ENCODE measurements around the gene HARBI1.

Gene HARBI1

GRCh38 chr11:46617134-46617971, at the start of gene HARBI1, which contains the start of gene ATG13:
Gene HARBI1 (minus strand): TSS chr11:46617227. CDS start chr11:46616237, 990 bp downstream.
Gene ATG13 (plus strand): TSS chr11:46617553. CDS start chr11:46644292, 26,739 bp downstream.
- peak; percentile 95 to 97 for DNase-seq
- TF ChIP-seq GATA1 (IDR thresholded peaks at IDR 0.05; ENCODE audit: low read depth, low read length) (no peak), POLR2A (IDR thresholded peaks at IDR 0.05; ENCODE audit: low read length) (peak; percentile 80)

- DNase-seq: no peak
- no peak for TF ChIP-seq GATA1 (IDR thresholded peaks at IDR 0.05; ENCODE audit: low read depth, low read length)
- no peak for TF ChIP-seq POLR2A (IDR thresholded peaks at IDR 0.05; ENCODE audit: low read length)
These were observed 49.5 kb upstream of the HARBI1 start for GRCh38 chr11:46666516-46666915.

GRCh38 chr11:46665356-46665755, 48.3 kb upstream of the HARBI1 start:
- no peak for DNase-seq
- TF ChIP-seq POLR2A (IDR thresholded peaks at IDR 0.05; ENCODE audit: low read length): no peak
- no peak for TF ChIP-seq GATA1 (IDR thresholded peaks at IDR 0.05; ENCODE audit: low read depth, low read length)

GRCh38 chr11:46664612-46665011, 47.6 kb upstream of the HARBI1 start:
- peak; percentile 61 to 66 for DNase-seq
- TF ChIP-seq GATA1 (IDR thresholded peaks at IDR 0.05; ENCODE audit: low read depth, low read length) (no peak), POLR2A (IDR thresholded peaks at IDR 0.05; ENCODE audit: low read length) (no peak)

- no peak for DNase-seq
- TF ChIP-seq POLR2A (IDR thresholded peaks at IDR 0.05; ENCODE audit: low read length) (no peak), GATA1 (IDR thresholded peaks at IDR 0.05; ENCODE audit: low read depth, low read length) (no peak)
These were observed 46.4 kb upstream of the HARBI1 start for GRCh38 chr11:46663277-46663940.

- peak; percentile 47 to 80 for DNase-seq
- TF ChIP-seq POLR2A (IDR thresholded peaks at IDR 0.05; ENCODE audit: low read length) (no peak), GATA1 (IDR thresholded peaks at IDR 0.05; ENCODE audit: low read depth, low read length) (no peak)
These were observed 45.3 kb upstream of the HARBI1 start for GRCh38 chr11:46662366-46662765.

- no peak for DNase-seq
- TF ChIP-seq GATA1 (IDR thresholded peaks at IDR 0.05; ENCODE audit: low read depth, low read length) (no peak), POLR2A (IDR thresholded peaks at IDR 0.05; ENCODE audit: low read length) (no peak)
These were observed 44.8 kb upstream of the HARBI1 start for GRCh38 chr11:46661836-46662235.

GRCh38 chr11:46659908-46660307, 42.9 kb upstream of the HARBI1 start:
- TF ChIP-seq POLR2A (IDR thresholded peaks at IDR 0.05; ENCODE audit: low read length): no peak
- no peak for TF ChIP-seq GATA1 (IDR thresholded peaks at IDR 0.05; ENCODE audit: low read depth, low read length)
- no peak for DNase-seq

GRCh38 chr11:46658259-46658658, 41.2 kb upstream of the HARBI1 start:
- TF ChIP-seq POLR2A (IDR thresholded peaks at IDR 0.05; ENCODE audit: low read length) (no peak), GATA1 (IDR thresholded peaks at IDR 0.05; ENCODE audit: low read depth, low read length) (no peak)
- DNase-seq: no peak

GRCh38 chr11:46657186-46657585, 40.2 kb upstream of the HARBI1 start:
- DNase-seq: no peak
- no peak for TF ChIP-seq GATA1 (IDR thresholded peaks at IDR 0.05; ENCODE audit: low read depth, low read length)

GRCh38 chr11:46655631-46656030, 38.6 kb upstream of the HARBI1 start:
- DNase-seq: no peak
- no peak for TF ChIP-seq POLR2A (IDR thresholded peaks at IDR 0.05; ENCODE audit: low read length)
- no peak for TF ChIP-seq GATA1 (IDR thresholded peaks at IDR 0.05; ENCODE audit: low read depth, low read length)

GRCh38 chr11:46649180-46649738, 32.2 kb upstream of the HARBI1 start:
- DNase-seq: no peak

GRCh38 chr11:46643986-46644385, 27.0 kb upstream of the HARBI1 start:
- DNase-seq: no peak

More at GRCh38 chr11:46649180-46649738, 32.2 kb upstream of the HARBI1 start:
- no peak for TF ChIP-seq GATA1 (IDR thresholded peaks at IDR 0.05; ENCODE audit: low read depth, low read length)
- no peak for TF ChIP-seq POLR2A (IDR thresholded peaks at IDR 0.05; ENCODE audit: low read length)

GRCh38 chr11:46643531-46643930, 26.5 kb upstream of the HARBI1 start:
- TF ChIP-seq POLR2A (IDR thresholded peaks at IDR 0.05; ENCODE audit: low read length) (no peak), GATA1 (IDR thresholded peaks at IDR 0.05; ENCODE audit: low read depth, low read length) (no peak)
- no peak for DNase-seq

More at GRCh38 chr11:46643986-46644385, 27.0 kb upstream of the HARBI1 start:
- no peak for TF ChIP-seq GATA1 (IDR thresholded peaks at IDR 0.05; ENCODE audit: low read depth, low read length)
- no peak for TF ChIP-seq POLR2A (IDR thresholded peaks at IDR 0.05; ENCODE audit: low read length)

Data from erythroblast (primary cell).